Uterus (tissue), 4 donors: ENCODE measurements around the gene VANGL2. TPM values are rescaled to one million over a fixed set of nuclear protein-coding genes. Genes with fewer than 3 reads are reported as not detected.

Experiments used
- DNase-seq, 2 donors: peaks; one replicate each; pipeline ENCODE4 v3.0.0-alpha.2; 2019 to 2020
- H3K27ac ChIP-seq, 2 donors: fragments of 200-600 bp; sonication (generic); 1 replicate in 1 of 2; 2 replicates in 1 of 2; pipeline ENCODE4 v1.5.1; 2016 to 2018
- H3K27me3 ChIP-seq, 2 donors: fragments of 200-600 bp; sonication (generic); one replicate each; pipeline ENCODE4 v1.5.1; 2018 to 2019; ENCODE audit warnings: control low read depth in 1 of 2
- H3K36me3 ChIP-seq, 2 donors: fragments of 200-600 bp; sonication (generic); one replicate each; pipeline ENCODE4 v1.5.1; 2019; ENCODE audit warnings: control low read depth in 1 of 2
- H3K4me1 ChIP-seq, 2 donors: fragments of 200-600 bp; sonication (generic); one replicate each; pipeline ENCODE4 v1.5.1; 2018 to 2019; ENCODE audit warnings: control low read depth in 1 of 2
- H3K4me3 ChIP-seq, 2 donors: fragments of 200-600 bp; sonication (generic); 1 replicate in 1 of 2; 2 replicates in 1 of 2; pipeline ENCODE4 v1.5.1; 2018 to 2019; ENCODE audit warnings: mild to moderate bottlenecking in 1 of 2
- H3K9me3 ChIP-seq, 2 donors: fragments of 200-600 bp; sonication (generic); one replicate each; pipeline ENCODE4 v1.5.1; 2019; ENCODE audit warnings: control low read depth in 1 of 2
- POLR2A ChIP-seq, 2 donors: fragments of 450-650 bp; IDR thresholded peaks; one replicate each; pipeline ENCODE4 v1.6.1; 2016; ENCODE audit warnings: antibody characterized with exemption in 2 of 2, mild to moderate bottlenecking in 1 of 2, moderate library complexity in 1 of 2
- intact Hi-C: fragments of 100-400 bp; cut with DNase I; formaldehyde crosslinking; loops from one replicate; pipeline ENCODE4 v1.15.1; 2023; ENCODE audit warnings: low total_unique reads
- total RNA-seq, 4 donors: library from RNA; depleted of rRNA in 3 of 4; stranded (reverse); fragments of >200 nt in 3 of 4; gene quantifications; one replicate each; pipeline versions ENCODE4 v1.1.0 to v1.2.4, GENCODE V29; 2014 to 2023
- TF ChIP-seq, protein P1 (sequence below), 4 experiments: fragments of 200-600 bp in 2 of 4; fragments of 450-650 bp in 2 of 4; sonication (generic) in 2 of 4; IDR thresholded peaks; one replicate each; pipeline ENCODE4 v1.5.1; 2016 to 2019; ENCODE audit warnings: antibody characterized with exemption in 4 of 4, mild to moderate bottlenecking in 2 of 4, moderate library complexity in 1 of 4
- donor health status: DM: yes; HTN: yes; CAD: no.

Gene VANGL2
- total RNA-seq, 4 donors from 2014 or later = 0.26 to 14.1 (median 4.7) TPM

- Histone ChIP-seq H3K36me3 (no peaks in the 10 kb centered on the region), H3K27me3 (no peaks in the 10 kb centered on the region), H3K27ac (no peak overlapping the region), H3K9me3 (no peaks in the 10 kb centered on the region), H3K4me3 (no peak overlapping the region), H3K4me1 (no peaks in the 10 kb centered on the region)
- no peak for TF ChIP-seq POLR2A (IDR thresholded peaks at IDR 0.05)
- TF ChIP-seq, protein P1, sequence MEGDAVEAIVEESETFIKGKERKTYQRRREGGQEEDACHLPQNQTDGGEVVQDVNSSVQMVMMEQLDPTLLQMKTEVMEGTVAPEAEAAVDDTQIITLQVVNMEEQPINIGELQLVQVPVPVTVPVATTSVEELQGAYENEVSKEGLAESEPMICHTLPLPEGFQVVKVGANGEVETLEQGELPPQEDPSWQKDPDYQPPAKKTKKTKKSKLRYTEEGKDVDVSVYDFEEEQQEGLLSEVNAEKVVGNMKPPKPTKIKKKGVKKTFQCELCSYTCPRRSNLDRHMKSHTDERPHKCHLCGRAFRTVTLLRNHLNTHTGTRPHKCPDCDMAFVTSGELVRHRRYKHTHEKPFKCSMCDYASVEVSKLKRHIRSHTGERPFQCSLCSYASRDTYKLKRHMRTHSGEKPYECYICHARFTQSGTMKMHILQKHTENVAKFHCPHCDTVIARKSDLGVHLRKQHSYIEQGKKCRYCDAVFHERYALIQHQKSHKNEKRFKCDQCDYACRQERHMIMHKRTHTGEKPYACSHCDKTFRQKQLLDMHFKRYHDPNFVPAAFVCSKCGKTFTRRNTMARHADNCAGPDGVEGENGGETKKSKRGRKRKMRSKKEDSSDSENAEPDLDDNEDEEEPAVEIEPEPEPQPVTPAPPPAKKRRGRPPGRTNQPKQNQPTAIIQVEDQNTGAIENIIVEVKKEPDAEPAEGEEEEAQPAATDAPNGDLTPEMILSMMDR (IDR thresholded peaks at IDR 0.05) = no peak
- intact Hi-C loops = no loop called here
- DNase-seq = no peak
These were observed 15.4 kb downstream of the VANGL2 start for GRCh38 chr1:160415696-160416290.

GRCh38 chr1:160416369-160416768 is 16.0 kb downstream of the VANGL2 start:
- H3K4me1 ChIP-seq = no peaks in the 10 kb centered on the region
- H3K36me3 ChIP-seq = no peaks in the 10 kb centered on the region
- TF ChIP-seq, protein P1 (IDR thresholded peaks at IDR 0.05) = peak in 1 of 4 experiments; percentile 20
- TF ChIP-seq POLR2A (IDR thresholded peaks at IDR 0.05) = no peak
- DNase-seq = no peak
- H3K9me3 ChIP-seq = no peaks in the 10 kb centered on the region
- no peak overlapping the region for H3K4me3 ChIP-seq
- intact Hi-C loops = no loop called here
- no peak overlapping the region for H3K27ac ChIP-seq
- no peaks in the 10 kb centered on the region for H3K27me3 ChIP-seq

DNA sequence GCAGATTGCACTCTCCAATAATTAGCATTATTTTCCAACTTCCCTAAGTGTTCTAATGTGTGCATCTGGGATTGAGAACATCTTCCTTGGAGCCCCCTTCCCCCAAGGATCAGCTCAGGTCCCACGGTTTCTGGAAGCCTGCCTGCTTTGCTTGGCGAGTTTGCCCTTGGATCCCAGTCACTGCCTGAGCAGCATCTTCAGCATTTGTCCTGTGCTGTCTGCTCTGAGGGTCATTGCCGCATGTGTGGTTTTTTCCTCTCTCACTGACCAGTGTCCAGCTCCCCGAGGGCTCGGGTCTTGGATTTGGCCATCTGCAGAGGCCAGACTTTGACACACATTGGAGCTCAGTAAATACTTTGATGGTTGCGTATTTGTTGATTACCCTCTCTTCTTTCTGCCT is 18.1 kb downstream of the VANGL2 start:
- H3K36me3 ChIP-seq = no peaks in the 10 kb centered on the region
- H3K4me1 ChIP-seq = no peaks in the 10 kb centered on the region
- no peak for TF ChIP-seq POLR2A (IDR thresholded peaks at IDR 0.05)
- DNase-seq = no peak
- no peak overlapping the region for H3K4me3 ChIP-seq
- no peak overlapping the region for H3K27ac ChIP-seq
- H3K9me3 ChIP-seq = no peaks in the 10 kb centered on the region
- no peaks in the 10 kb centered on the region for H3K27me3 ChIP-seq
- intact Hi-C loops = no loop called here

- Histone ChIP-seq H3K4me3 (no peak overlapping the region), H3K9me3 (no peaks in the 10 kb centered on the region), H3K27ac (no peak overlapping the region), H3K4me1 (no peaks in the 10 kb centered on the region), H3K36me3 (no peaks in the 10 kb centered on the region), H3K27me3 (no peaks in the 10 kb centered on the region)
- intact Hi-C loops = no loop called here
- TF ChIP-seq, protein P1 (IDR thresholded peaks at IDR 0.05) = no peak
- TF ChIP-seq POLR2A (IDR thresholded peaks at IDR 0.05) = no peak
- DNase-seq = no peak
These were observed 18.9 kb downstream of the VANGL2 start for GRCh38 chr1:160419150-160419837.

GRCh38 chr1:160419838-160420169 is 19.4 kb downstream of the VANGL2 start:
- Histone ChIP-seq H3K4me1 (no peaks in the 10 kb centered on the region), H3K36me3 (no peaks in the 10 kb centered on the region), H3K9me3 (no peaks in the 10 kb centered on the region), H3K27ac (no peak overlapping the region), H3K4me3 (no peak overlapping the region), H3K27me3 (no peaks in the 10 kb centered on the region)
- intact Hi-C loops = no loop called here
- DNase-seq = no peak
- TF ChIP-seq, protein P1 (IDR thresholded peaks at IDR 0.05) = no peak
- no peak for TF ChIP-seq POLR2A (IDR thresholded peaks at IDR 0.05)
